ENCODE data around the gene IL34.
"Not testable (repeated sequence)": the region's sequence is repeated elsewhere in the genome, so short reads cannot be mapped to it uniquely, and the experiment has no call there.

Gene IL34

GRCh38 chr16:70633617-70634016 lies 12.7 kb upstream of the IL34 start:
- not testable (repeated sequence) for H3K27me3 ChIP-seq (ENCODE audit: control insufficient read depth, insufficient read depth, low read length); H3K9me3 ChIP-seq (ENCODE audit: control insufficient read depth, insufficient read depth, low read depth, low read length); H3K36me3 ChIP-seq (ENCODE audit: control insufficient read depth, insufficient read depth, low read length); H3K27ac ChIP-seq (ENCODE audit: low read depth, low read length); H3K9ac ChIP-seq (ENCODE audit: low read length); H3K4me1 ChIP-seq (ENCODE audit: control insufficient read depth, insufficient read depth, low read length); H3K4me3 ChIP-seq (ENCODE audit: low read depth, low read length)

DNA sequence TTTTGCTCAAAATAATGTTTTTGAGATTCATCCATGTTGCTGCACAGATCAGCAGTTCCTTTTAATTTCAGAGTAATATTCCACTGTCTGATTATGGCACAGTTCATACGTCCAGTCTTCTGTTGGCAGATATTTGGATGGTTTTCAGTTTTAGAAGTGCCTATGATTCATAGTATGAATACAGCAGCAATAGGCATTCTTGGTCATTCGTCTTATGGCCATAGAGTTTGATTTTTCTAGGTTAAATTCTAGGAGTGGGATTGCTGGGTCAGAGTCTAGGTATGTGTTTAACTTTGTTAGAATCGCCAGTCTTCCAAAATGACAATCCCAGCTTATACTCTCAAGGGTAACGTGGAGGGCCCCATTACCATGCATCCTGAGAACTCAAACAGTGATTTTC lies 11.5 kb upstream of the IL34 start:
- H3K4me3 ChIP-seq (ENCODE audit: low read depth, low read length) = no peak overlapping the region

DNA sequence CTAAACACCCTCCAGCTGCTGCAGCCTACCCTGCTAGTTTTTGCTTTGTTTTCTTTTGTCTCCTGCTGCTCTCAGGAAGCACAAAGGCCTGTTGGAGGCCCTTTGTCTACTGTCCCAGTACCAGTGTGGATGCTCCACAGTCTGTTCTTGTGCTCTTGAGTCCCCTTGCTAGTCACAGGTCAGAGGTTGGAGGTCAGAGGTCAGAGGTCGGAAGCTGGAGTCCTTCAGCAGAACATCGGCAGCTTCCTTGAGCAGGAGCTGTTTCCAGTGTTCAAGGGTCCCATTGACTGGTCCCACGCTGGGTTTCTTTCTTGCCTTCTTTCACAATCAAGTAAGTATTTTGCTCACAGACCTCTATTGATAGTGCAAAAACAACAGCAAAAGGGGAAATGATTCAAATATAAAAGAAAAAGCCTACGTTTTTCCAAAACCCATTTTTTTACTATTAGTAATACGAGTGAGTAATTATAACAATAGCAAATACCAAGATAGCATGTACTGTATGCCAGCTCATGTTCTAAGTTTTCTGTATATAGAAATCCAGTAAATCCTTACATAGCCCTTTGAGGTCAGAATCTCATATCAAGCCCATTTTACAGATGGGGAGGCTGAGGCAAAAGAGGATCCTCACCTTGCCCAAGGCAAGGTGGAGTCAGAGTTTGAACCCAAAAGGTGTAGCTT lies 10.9 kb upstream of the IL34 start:
- Histone ChIP-seq H3K9ac (ENCODE audit: low read length) (no peak overlapping the region), H3K9me3 (ENCODE audit: control insufficient read depth, insufficient read depth, low read depth, low read length) (peaks cover 8% of the 10 kb centered on the region), H3K36me3 (ENCODE audit: control insufficient read depth, insufficient read depth, low read length) (no peaks in the 10 kb centered on the region), H3K4me3 (ENCODE audit: low read depth, low read length) (no peak overlapping the region), H3K4me1 (ENCODE audit: control insufficient read depth, insufficient read depth, low read length) (peaks cover 14% of the 10 kb centered on the region; the same call in 1 of the 2 replicates), H3K27me3 (ENCODE audit: control insufficient read depth, insufficient read depth, low read length) (no peaks in the 10 kb centered on the region), H3K27ac (ENCODE audit: low read depth, low read length) (no peak overlapping the region)

More for the DNA sequence above, 11.5 kb upstream of the IL34 start:
- H3K4me1 ChIP-seq (ENCODE audit: control insufficient read depth, insufficient read depth, low read length) = peaks cover 14% of the 10 kb centered on the region; the same call in 1 of the 2 replicates
- H3K9me3 ChIP-seq (ENCODE audit: control insufficient read depth, insufficient read depth, low read depth, low read length) = peaks cover 8% of the 10 kb centered on the region
- no peaks in the 10 kb centered on the region for H3K36me3 ChIP-seq (ENCODE audit: control insufficient read depth, insufficient read depth, low read length)
- no peak overlapping the region for H3K27ac ChIP-seq (ENCODE audit: low read depth, low read length)
- no peaks in the 10 kb centered on the region for H3K27me3 ChIP-seq (ENCODE audit: control insufficient read depth, insufficient read depth, low read length)
- no peak overlapping the region for H3K9ac ChIP-seq (ENCODE audit: low read length)

- H3K9ac ChIP-seq (ENCODE audit: low read length) = no peak overlapping the region
- H3K9me3 ChIP-seq (ENCODE audit: control insufficient read depth, insufficient read depth, low read depth, low read length) = no peaks in the 10 kb centered on the region
- no peak overlapping the region for H3K27ac ChIP-seq (ENCODE audit: low read depth, low read length)
- H3K4me1 ChIP-seq (ENCODE audit: control insufficient read depth, insufficient read depth, low read length) = peaks cover 14% of the 10 kb centered on the region; the same call in 1 of the 2 replicates
- no peaks in the 10 kb centered on the region for H3K36me3 ChIP-seq (ENCODE audit: control insufficient read depth, insufficient read depth, low read length)
- no peaks in the 10 kb centered on the region for H3K27me3 ChIP-seq (ENCODE audit: control insufficient read depth, insufficient read depth, low read length)
- H3K4me3 ChIP-seq (ENCODE audit: low read depth, low read length) = no peak overlapping the region
These were observed 7.3 kb upstream of the IL34 start for GRCh38 chr16:70638814-70639792.

DNA sequence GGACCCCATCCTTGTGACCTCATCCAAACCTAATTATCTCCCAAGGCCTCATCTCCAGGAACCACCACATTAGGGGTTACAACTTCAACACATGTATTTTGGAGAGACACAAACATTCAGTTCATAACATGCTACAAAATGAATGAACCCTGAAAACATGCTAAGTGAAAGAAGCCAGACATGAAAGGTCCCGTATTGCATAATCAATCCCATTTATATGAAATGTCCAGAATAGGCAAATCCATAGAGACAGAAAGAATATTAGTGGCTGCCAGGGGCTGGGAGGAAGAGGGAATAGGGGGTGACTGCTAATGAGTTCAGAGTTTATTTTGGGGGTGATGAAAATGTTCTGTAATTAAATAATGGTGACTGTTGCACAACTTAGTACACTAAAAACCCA lies 3.7 kb upstream of the IL34 start:
- Histone ChIP-seq H3K27ac (ENCODE audit: low read depth, low read length) (no peak overlapping the region), H3K4me1 (ENCODE audit: control insufficient read depth, insufficient read depth, low read length) (peaks cover 6% of the 10 kb centered on the region; the same call in 1 of the 2 replicates), H3K9me3 (ENCODE audit: control insufficient read depth, insufficient read depth, low read depth, low read length) (no peaks in the 10 kb centered on the region), H3K27me3 (ENCODE audit: control insufficient read depth, insufficient read depth, low read length) (no peaks in the 10 kb centered on the region), H3K9ac (ENCODE audit: low read length) (no peak overlapping the region), H3K4me3 (ENCODE audit: low read depth, low read length) (no peak overlapping the region), H3K36me3 (ENCODE audit: control insufficient read depth, insufficient read depth, low read length) (no peaks in the 10 kb centered on the region)

GRCh38 chr16:70643264-70643663 lies 3.1 kb upstream of the IL34 start:
- not testable (repeated sequence) for H3K9me3 ChIP-seq (ENCODE audit: control insufficient read depth, insufficient read depth, low read depth, low read length); H3K36me3 ChIP-seq (ENCODE audit: control insufficient read depth, insufficient read depth, low read length); H3K27me3 ChIP-seq (ENCODE audit: control insufficient read depth, insufficient read depth, low read length); H3K4me1 ChIP-seq (ENCODE audit: control insufficient read depth, insufficient read depth, low read length); H3K4me3 ChIP-seq (ENCODE audit: low read depth, low read length); H3K9ac ChIP-seq (ENCODE audit: low read length); H3K27ac ChIP-seq (ENCODE audit: low read depth, low read length)

DNA sequence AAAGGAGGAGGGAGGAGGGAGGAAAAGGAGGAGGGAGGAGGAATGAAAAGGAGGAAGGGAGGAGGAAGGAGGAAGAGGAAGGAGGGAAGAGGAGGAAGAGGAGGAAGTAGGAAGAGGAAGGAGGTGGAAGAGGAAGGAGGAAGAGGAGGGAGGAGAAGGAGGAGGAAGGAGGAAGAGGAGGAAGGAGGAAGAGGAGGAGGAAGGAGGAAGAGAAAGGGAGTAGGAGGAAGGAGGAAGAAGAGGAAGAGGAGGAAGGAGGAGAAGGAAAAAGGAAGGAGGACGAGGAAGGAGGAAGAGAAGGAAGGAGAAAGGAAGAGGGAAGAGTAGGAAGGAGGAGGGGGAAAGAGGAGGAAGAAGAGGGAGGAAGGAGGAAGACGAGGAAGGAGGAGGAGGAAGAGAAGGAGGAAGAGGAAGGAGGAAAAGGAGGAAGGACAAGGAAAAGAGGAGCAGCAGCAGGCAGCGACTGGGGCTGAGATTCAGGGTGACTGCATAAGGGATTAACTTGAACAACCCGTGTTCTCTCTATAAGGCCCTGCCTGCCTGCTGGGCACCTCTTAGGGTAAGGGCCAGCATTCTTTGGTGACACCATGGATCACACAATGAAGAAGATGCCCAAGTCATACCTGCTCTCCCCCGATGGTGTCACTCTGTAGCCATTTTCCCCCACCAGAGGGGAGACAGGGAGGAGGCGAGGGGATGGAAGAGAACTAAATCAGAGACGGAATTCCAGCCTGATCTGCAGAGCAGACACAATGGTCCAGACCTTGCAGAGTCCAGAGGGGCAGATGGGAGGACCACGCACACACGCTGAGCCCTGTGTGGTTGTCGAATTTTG lies 1.4 kb upstream of the IL34 start:
- Histone ChIP-seq H3K9ac (ENCODE audit: low read length) (no peak overlapping the region), H3K4me1 (ENCODE audit: control insufficient read depth, insufficient read depth, low read length) (peaks cover 5% of the 10 kb centered on the region; the same call in 1 of the 2 replicates), H3K9me3 (ENCODE audit: control insufficient read depth, insufficient read depth, low read depth, low read length) (peaks cover 5% of the 10 kb centered on the region; the same call in 1 of the 2 replicates), H3K27ac (ENCODE audit: low read depth, low read length) (no peak overlapping the region), H3K27me3 (ENCODE audit: control insufficient read depth, insufficient read depth, low read length) (no peaks in the 10 kb centered on the region), H3K36me3 (ENCODE audit: control insufficient read depth, insufficient read depth, low read length) (no peaks in the 10 kb centered on the region), H3K4me3 (ENCODE audit: low read depth, low read length) (no peak overlapping the region)

GRCh38 chr16:70647441-70648359 lies 1.3 kb downstream of the IL34 start:
- Histone ChIP-seq H3K27ac (ENCODE audit: low read depth, low read length) (no peak overlapping the region), H3K9me3 (ENCODE audit: control insufficient read depth, insufficient read depth, low read depth, low read length) (peaks cover 5% of the 10 kb centered on the region; the same call in 1 of the 2 replicates), H3K36me3 (ENCODE audit: control insufficient read depth, insufficient read depth, low read length) (no peaks in the 10 kb centered on the region), H3K4me3 (ENCODE audit: low read depth, low read length) (no peak overlapping the region), H3K9ac (ENCODE audit: low read length) (no peak overlapping the region), H3K4me1 (ENCODE audit: control insufficient read depth, insufficient read depth, low read length) (peaks cover 9% of the 10 kb centered on the region; the same call in 1 of the 2 replicates), H3K27me3 (ENCODE audit: control insufficient read depth, insufficient read depth, low read length) (no peaks in the 10 kb centered on the region)

GRCh38 chr16:70648606-70649005 lies 2.2 kb downstream of the IL34 start:
- H3K4me3 ChIP-seq (ENCODE audit: low read depth, low read length) = no peak overlapping the region
- H3K36me3 ChIP-seq (ENCODE audit: control insufficient read depth, insufficient read depth, low read length) = no peaks in the 10 kb centered on the region
- peaks cover 9% of the 10 kb centered on the region; the same call in 1 of the 2 replicates for H3K4me1 ChIP-seq (ENCODE audit: control insufficient read depth, insufficient read depth, low read length)
- H3K9ac ChIP-seq (ENCODE audit: low read length) = no peak overlapping the region
- no peak overlapping the region for H3K27ac ChIP-seq (ENCODE audit: low read depth, low read length)
- no peaks in the 10 kb centered on the region for H3K27me3 ChIP-seq (ENCODE audit: control insufficient read depth, insufficient read depth, low read length)
- peaks cover 5% of the 10 kb centered on the region; the same call in 1 of the 2 replicates for H3K9me3 ChIP-seq (ENCODE audit: control insufficient read depth, insufficient read depth, low read depth, low read length)

GRCh38 chr16:70649300-70649699 lies 2.9 kb downstream of the IL34 start:
- H3K9me3 ChIP-seq (ENCODE audit: control insufficient read depth, insufficient read depth, low read depth, low read length) = peaks cover 5% of the 10 kb centered on the region; the same call in 1 of the 2 replicates
- no peaks in the 10 kb centered on the region for H3K36me3 ChIP-seq (ENCODE audit: control insufficient read depth, insufficient read depth, low read length)
- no peak overlapping the region for H3K9ac ChIP-seq (ENCODE audit: low read length)
- no peak overlapping the region for H3K27ac ChIP-seq (ENCODE audit: low read depth, low read length)
- H3K4me3 ChIP-seq (ENCODE audit: low read depth, low read length) = no peak overlapping the region
- no peaks in the 10 kb centered on the region for H3K27me3 ChIP-seq (ENCODE audit: control insufficient read depth, insufficient read depth, low read length)
- H3K4me1 ChIP-seq (ENCODE audit: control insufficient read depth, insufficient read depth, low read length) = peaks cover 15% of the 10 kb centered on the region

All from HUES6 (cell line).